HCT116 (cell line): ENCODE measurements around the gene GRIN2B. TPM values are rescaled to one million over a fixed set of nuclear protein-coding genes. Genes with fewer than 3 reads are reported as not detected.

Experiments
- ATAC-seq: fragments of 200-7000 bp; cut with Tn5 transposase; 2 replicates; pipeline ENCODE4 v1.9.1; 2020; ENCODE audit warnings: mild to moderate bottlenecking, moderate library complexity
- BruUV-seq: library from RNA; stranded (reverse); fragments of 400-500 nt; replicated peaks from 2 replicates; lab custom pipeline; 2021; lab: Mats Ljungman, UMichigan
- CTCF ChIA-PET: fragments of 300-600 bp; sonication (Branson Sonifier 250); formaldehyde crosslinking; loops from one replicate; lab custom pipeline; 2021; ENCODE audit warnings: antibody characterized with exemption; lab: Charles Lee
- POLR2A ChIA-PET: fragments of 300-600, 350-600 bp; sonication (Branson Sonifier 250); formaldehyde crosslinking; loops from one replicate; lab custom pipeline; 2021; ENCODE audit warnings: antibody characterized with exemption; lab: Charles Lee
- RAD21 ChIA-PET, 2 experiments: fragments of 300-600 bp; sonication (Branson Sonifier 250); formaldehyde crosslinking; loops; one replicate each; lab custom pipeline; 2023; ENCODE audit warnings: low total read pairs in 2 of 2; ENCODE audit not compliant: uncharacterized antibody in 2 of 2, unreplicated experiment in 2 of 2, low non-redundant PET in 1 of 2; lab: Charles Lee
- DNase-seq: peaks from one replicate; pipeline ENCODE4 v3.0.0-alpha.2; 2010; ENCODE audit warnings: low read depth, low spot score
- H2AFZ ChIP-seq: fragments of 200-600 bp; shearing (Covaris generic), sonication (generic); 2 replicates; pipeline ENCODE4 v1.6.1; 2017; ENCODE audit warnings: low read depth, mixed run types, mixed read lengths, antibody characterized with exemption, low read length; ENCODE audit not compliant: poor library complexity, severe bottlenecking
- H3K27ac ChIP-seq: 2 replicates; pipeline ENCODE4 v1.5.1; 2012; ENCODE audit warnings: low read depth, low read length
- H3K27me3 ChIP-seq: fragments of 200-600 bp; sonication (generic); 2 replicates; pipeline ENCODE4 v1.6.1; 2016; ENCODE audit warnings: mixed run types, low read length, mixed read lengths; ENCODE audit not compliant: insufficient read depth
- H3K36me3 ChIP-seq, 2 experiments: fragments of 200-500 bp in 1 of 2; fragments of 200-600 bp in 1 of 2; sonication (Bioruptor generic) in 1 of 2; sonication (generic) in 1 of 2; 2 replicates each; pipeline versions ENCODE4 v1.5.1 to v1.6.1; 2014 to 2016; ENCODE audit warnings: low read length in 2 of 2, inconsistent platforms in 1 of 2, mixed read lengths in 1 of 2, mixed run types in 1 of 2; ENCODE audit not compliant: insufficient read depth in 2 of 2, control insufficient read depth in 1 of 2
- H3K4me1 ChIP-seq, 2 experiments: fragments of 200-600 bp in 1 of 2; sonication (generic) in 1 of 2; 2 replicates each; pipeline versions ENCODE4 v1.5.1 to v1.6.1; 2012 to 2017; ENCODE audit warnings: low read length in 2 of 2, inconsistent platforms in 1 of 2, mild to moderate bottlenecking in 1 of 2, mixed read lengths in 1 of 2, mixed run types in 1 of 2, moderate library complexity in 1 of 2; ENCODE audit not compliant: insufficient read depth in 2 of 2, control insufficient read depth in 1 of 2
- H3K4me2 ChIP-seq: fragments of 200-600 bp; sonication (generic); 2 replicates; pipeline ENCODE4 v1.6.1; 2017; ENCODE audit warnings: mixed run types, low read length, mixed read lengths
- H3K4me3 ChIP-seq, 2 experiments: fragments of 200-600 bp in 1 of 2; sonication (generic) in 1 of 2; replicated peaks in 1 of 2; 2 replicates each; pipeline ENCODE4 v1.5.1; 2011 to 2016; ENCODE audit warnings: low read length in 2 of 2, control low read depth in 1 of 2, low read depth in 1 of 2, mild to moderate bottlenecking in 1 of 2, mixed read lengths in 1 of 2, mixed run types in 1 of 2
- H3K79me2 ChIP-seq: fragments of 200-600 bp; sonication (generic); 2 replicates; pipeline ENCODE4 v1.6.1; 2017; ENCODE audit warnings: mild to moderate bottlenecking, mixed run types, low read length, moderate library complexity, mixed read lengths; ENCODE audit not compliant: insufficient read depth
- H3K9ac ChIP-seq: fragments of 200-600 bp; sonication (generic); 2 replicates; pipeline ENCODE4 v1.6.1; 2016; ENCODE audit warnings: low read length, mixed read lengths
- H3K9me2 ChIP-seq: fragments of 200-600 bp; sonication (generic), shearing (Covaris generic); 2 replicates; pipeline ENCODE4 v1.6.1; 2017; ENCODE audit warnings: mixed run types, mild to moderate bottlenecking, moderate library complexity; ENCODE audit not compliant: insufficient read depth
- H3K9me3 ChIP-seq, 2 experiments: fragments of 200-500 bp in 1 of 2; fragments of 200-600 bp in 1 of 2; sonication (Bioruptor generic) in 1 of 2; sonication (generic) in 1 of 2; 2 replicates each; pipeline ENCODE4 v1.6.1; 2014 to 2017; ENCODE audit warnings: low read length in 2 of 2, mixed read lengths in 2 of 2, inconsistent platforms in 1 of 2, low read depth in 1 of 2, mild to moderate bottlenecking in 1 of 2, mixed run types in 1 of 2, moderate library complexity in 1 of 2; ENCODE audit not compliant: control insufficient read depth in 1 of 2, insufficient read depth in 1 of 2
- H4K20me1 ChIP-seq: fragments of 200-600 bp; sonication (generic), shearing (Covaris generic); 2 replicates; pipeline ENCODE4 v1.6.1; 2017; ENCODE audit warnings: mixed run types, mild to moderate bottlenecking, moderate library complexity; ENCODE audit not compliant: insufficient read depth
- ATF3 ChIP-seq: IDR thresholded peaks from 2 replicates; pipeline ENCODE4 v1.6.1; 2012
- CEBPB ChIP-seq: IDR thresholded peaks from 2 replicates; pipeline ENCODE4 v1.6.1; 2012; ENCODE audit warnings: low read depth
- ELF1 ChIP-seq: IDR thresholded peaks from 2 replicates; pipeline ENCODE4 v1.6.1; 2012; ENCODE audit warnings: low read depth, borderline replicate concordance
- EZH2 ChIP-seq: fragments of 200-600 bp; sonication (generic); IDR thresholded peaks from 2 replicates; pipeline ENCODE4 v1.6.1; 2017; ENCODE audit warnings: antibody characterized with exemption, mixed run types
- EZH2phosphoT487 ChIP-seq: fragments of 200-600 bp; IDR thresholded peaks from 2 replicates; pipeline ENCODE4 v1.6.1; 2018; ENCODE audit warnings: antibody characterized with exemption, borderline replicate concordance
- FOSL1 ChIP-seq: IDR thresholded peaks from 2 replicates; pipeline ENCODE4 v1.6.1; 2012; ENCODE audit warnings: low read depth
- JUND ChIP-seq: IDR thresholded peaks from 2 replicates; pipeline ENCODE4 v1.6.1; 2012
- MAX ChIP-seq: IDR thresholded peaks from 2 replicates; pipeline ENCODE4 v1.6.1; 2012
- RAD21 ChIP-seq: IDR thresholded peaks from 2 replicates; pipeline ENCODE4 v1.6.1; 2012; ENCODE audit warnings: low read depth, mild to moderate bottlenecking
- SIN3A ChIP-seq: IDR thresholded peaks from 2 replicates; pipeline ENCODE4 v1.6.1; 2012; ENCODE audit warnings: low read depth
- TCF7L2 ChIP-seq: IDR thresholded peaks from 2 replicates; pipeline ENCODE4 v1.7.0; 2011; ENCODE audit warnings: borderline replicate concordance, inconsistent platforms; ENCODE audit not compliant: insufficient read depth, insufficient read length; ENCODE audit errors: extremely low read depth
- YY1 ChIP-seq: IDR thresholded peaks from 2 replicates; pipeline ENCODE4 v1.6.1; 2011; ENCODE audit warnings: low read length, low read depth, moderate library complexity, mild to moderate bottlenecking; ENCODE audit not compliant: insufficient replicate concordance; ENCODE audit errors: extremely low read depth
- ZFX ChIP-seq: fragments of 450-650 bp; IDR thresholded peaks from 2 replicates; pipeline ENCODE4 v1.6.1; 2017
- intact Hi-C: fragments of 100-400 bp; cut with micrococcal nuclease; formaldehyde crosslinking; loops from 2 replicates; pipeline ENCODE4 v1.10.0; 2022
- total RNA-seq: library from RNA; stranded (reverse); gene quantifications from one replicate; pipeline ENCODE4 v1.2.1, GENCODE V29; 2021; ENCODE audit not compliant: unreplicated experiment
- TF ChIP-seq, protein P1 (sequence below), 3 experiments: fragments of 200-600 bp in 1 of 3; sonication (generic) in 1 of 3; IDR thresholded peaks in 2 of 3; conservative IDR thresholded peaks in 1 of 3; 2 replicates each; pipeline ENCODE4 v1.5.1; 2012 to 2017; ENCODE audit warnings: low read depth in 2 of 3, low read length in 2 of 3, antibody characterized with exemption in 1 of 3, borderline replicate concordance in 1 of 3, control low read depth in 1 of 3, mild to moderate bottlenecking in 1 of 3, mixed read lengths in 1 of 3, mixed run types in 1 of 3, moderate library complexity in 1 of 3; ENCODE audit not compliant: insufficient read depth in 1 of 3
- TF ChIP-seq, protein P2 (sequence below): IDR thresholded peaks from 2 replicates; pipeline ENCODE4 v1.6.1; 2011; ENCODE audit warnings: mild to moderate bottlenecking, low read length, moderate library complexity; ENCODE audit not compliant: insufficient replicate concordance; ENCODE audit errors: extremely low read depth

Gene GRIN2B
- total RNA-seq, 1 experiment from 2014 or later, result 14.2 TPM

DNA sequence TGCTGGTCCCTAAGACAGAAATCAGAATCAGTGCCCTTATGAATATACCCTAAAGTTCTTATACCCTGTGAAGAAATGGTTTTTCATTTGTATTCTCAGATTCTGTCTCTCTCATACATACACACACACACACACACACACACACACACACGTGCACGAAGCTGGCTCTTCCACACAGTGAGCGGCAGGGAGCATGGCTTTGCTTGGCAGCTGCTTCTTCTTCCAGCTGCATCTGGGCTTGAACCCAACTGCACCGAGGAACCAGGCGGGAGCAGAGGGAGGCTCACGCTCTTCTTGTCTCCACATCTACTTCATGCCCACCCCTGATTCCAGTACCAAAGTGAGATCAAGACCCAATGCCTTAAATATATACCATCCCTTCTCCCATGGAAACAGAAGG, 19.4 kb downstream of the GRIN2B start:
- Histone ChIP-seq H3K9me2 (no peaks in the 10 kb centered on the region), H3K9ac (no peak overlapping the region), H2AFZ (no peak overlapping the region), H3K79me2 (no peaks in the 10 kb centered on the region), H3K9me3 (no peaks in the 10 kb centered on the region), H3K4me2 (no peak overlapping the region), H3K27me3 (no peaks in the 10 kb centered on the region), H3K4me3 (no peak overlapping the region)
- ChIA-PET CTCF (no interaction called here), RAD21 (no interaction called here), POLR2A (no interaction called here)
- BruUV-seq, result no TSS peak
- DNase-seq (no peak), ATAC-seq (no peak)
- intact Hi-C loops, result loop anchor here (10.0 kb wide), 1 partner anchor 203 kb away; no protein-coding TSS in a partner anchor
- TF ChIP-seq ATF3 (no peak), ELF1 (no peak), RAD21 (no peak)
- TF ChIP-seq, all 23 proteins: peak for 0
- Histone ChIP-seq H3K4me1 (no peaks in the 10 kb centered on the region), H3K27ac (no peak overlapping the region), H3K36me3 (no peaks in the 10 kb centered on the region), H4K20me1 (no peaks in the 10 kb centered on the region)

GRCh38 chr12:13959131-13959723, 22.2 kb downstream of the GRIN2B start:
- Histone ChIP-seq H3K9ac (no peak overlapping the region), H2AFZ (no peak overlapping the region), H3K4me1 (no peaks in the 10 kb centered on the region), H3K27ac (no peak overlapping the region), H3K79me2 (no peaks in the 10 kb centered on the region), H3K27me3 (no peaks in the 10 kb centered on the region), H3K36me3 (no peaks in the 10 kb centered on the region), H4K20me1 (no peaks in the 10 kb centered on the region), H3K9me2 (no peaks in the 10 kb centered on the region), H3K9me3 (no peaks in the 10 kb centered on the region), H3K4me2 (no peak overlapping the region), H3K4me3 (no peak overlapping the region)
- intact Hi-C loops, result no loop called here
- ChIA-PET POLR2A (no interaction called here), RAD21 (no interaction called here), CTCF (no interaction called here)
- TF ChIP-seq, protein P1, sequence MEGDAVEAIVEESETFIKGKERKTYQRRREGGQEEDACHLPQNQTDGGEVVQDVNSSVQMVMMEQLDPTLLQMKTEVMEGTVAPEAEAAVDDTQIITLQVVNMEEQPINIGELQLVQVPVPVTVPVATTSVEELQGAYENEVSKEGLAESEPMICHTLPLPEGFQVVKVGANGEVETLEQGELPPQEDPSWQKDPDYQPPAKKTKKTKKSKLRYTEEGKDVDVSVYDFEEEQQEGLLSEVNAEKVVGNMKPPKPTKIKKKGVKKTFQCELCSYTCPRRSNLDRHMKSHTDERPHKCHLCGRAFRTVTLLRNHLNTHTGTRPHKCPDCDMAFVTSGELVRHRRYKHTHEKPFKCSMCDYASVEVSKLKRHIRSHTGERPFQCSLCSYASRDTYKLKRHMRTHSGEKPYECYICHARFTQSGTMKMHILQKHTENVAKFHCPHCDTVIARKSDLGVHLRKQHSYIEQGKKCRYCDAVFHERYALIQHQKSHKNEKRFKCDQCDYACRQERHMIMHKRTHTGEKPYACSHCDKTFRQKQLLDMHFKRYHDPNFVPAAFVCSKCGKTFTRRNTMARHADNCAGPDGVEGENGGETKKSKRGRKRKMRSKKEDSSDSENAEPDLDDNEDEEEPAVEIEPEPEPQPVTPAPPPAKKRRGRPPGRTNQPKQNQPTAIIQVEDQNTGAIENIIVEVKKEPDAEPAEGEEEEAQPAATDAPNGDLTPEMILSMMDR (IDR thresholded peaks at IDR 0.05 in 2 of 3, conservative IDR thresholded peaks at IDR 0.05 in 1 of 3; ENCODE audit: borderline replicate concordance in 1 of 3, insufficient read depth in 1 of 3, low read depth in 2 of 3, low read length in 2 of 3), result no peak
- TF ChIP-seq ZFX (no peak), SIN3A (no peak), JUND (no peak), ELF1 (no peak), ATF3 (no peak), TCF7L2 (no peak), FOSL1 (no peak), EZH2 (no peak), CEBPB (no peak), MAX (no peak), EZH2phosphoT487 (no peak), YY1 (no peak)
- TF ChIP-seq, protein P2, sequence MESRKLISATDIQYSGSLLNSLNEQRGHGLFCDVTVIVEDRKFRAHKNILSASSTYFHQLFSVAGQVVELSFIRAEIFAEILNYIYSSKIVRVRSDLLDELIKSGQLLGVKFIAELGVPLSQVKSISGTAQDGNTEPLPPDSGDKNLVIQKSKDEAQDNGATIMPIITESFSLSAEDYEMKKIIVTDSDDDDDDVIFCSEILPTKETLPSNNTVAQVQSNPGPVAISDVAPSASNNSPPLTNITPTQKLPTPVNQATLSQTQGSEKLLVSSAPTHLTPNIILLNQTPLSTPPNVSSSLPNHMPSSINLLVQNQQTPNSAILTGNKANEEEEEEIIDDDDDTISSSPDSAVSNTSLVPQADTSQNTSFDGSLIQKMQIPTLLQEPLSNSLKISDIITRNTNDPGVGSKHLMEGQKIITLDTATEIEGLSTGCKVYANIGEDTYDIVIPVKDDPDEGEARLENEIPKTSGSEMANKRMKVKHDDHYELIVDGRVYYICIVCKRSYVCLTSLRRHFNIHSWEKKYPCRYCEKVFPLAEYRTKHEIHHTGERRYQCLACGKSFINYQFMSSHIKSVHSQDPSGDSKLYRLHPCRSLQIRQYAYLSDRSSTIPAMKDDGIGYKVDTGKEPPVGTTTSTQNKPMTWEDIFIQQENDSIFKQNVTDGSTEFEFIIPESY, result no peak
- DNase-seq (no peak), ATAC-seq (no peak)
- BruUV-seq, result no TSS peak
